GM10248 (cell line): Measurements from ENCODE around the gene PTPRR.

Experiments
- CTCF ChIA-PET: fragments of 300-600 bp; sonication (Branson Sonifier 250); formaldehyde crosslinking; extraction: SDS; loops from one replicate; lab custom pipeline; 2021; ENCODE audit warnings: antibody characterized with exemption; lab: Yijun Ruan, JAX
- POLR2A ChIA-PET: fragments of 350-650 bp; sonication (Branson Sonifier 250); formaldehyde crosslinking; extraction: SDS; loops from one replicate; lab custom pipeline; 2020; ENCODE audit warnings: antibody characterized with exemption; lab: Yijun Ruan, JAX
- DNase-seq: peaks from one replicate; pipeline ENCODE4 v3.0.0; 2012; ENCODE audit errors: extremely low spot score
- CTCF ChIP-seq: IDR thresholded peaks from 2 replicates; pipeline ENCODE4 v1.5.1; 2012; ENCODE audit warnings: mild to moderate bottlenecking, low read depth; ENCODE audit errors: extremely low read depth, missing control alignments, control extremely low read depth

Gene PTPRR

GRCh38 chr12:70749931-70750330 lies 170.6 kb downstream of the PTPRR start:
- POLR2A ChIA-PET, result no interaction called here
- DNase-seq, result no peak
- CTCF ChIA-PET, result interaction anchor here (1.3 kb wide), 1 partner anchor 865 kb away, joined by 3 read pairs; no protein-coding TSS in a partner anchor
- TF ChIP-seq CTCF, result no peak

- CTCF ChIA-PET, result interaction anchor here (0.8 to 2.2 kb wide), 4 partner anchors 14 to 20 kb away, joined by 3 to 8 read pairs (median 3); no protein-coding TSS in a partner anchor
- DNase-seq, result no peak
- TF ChIP-seq CTCF, result no peak
- POLR2A ChIA-PET, result no interaction called here
Measured at GRCh38 chr12:70748809-70749208, 171.7 kb downstream of the PTPRR start.

- ChIA-PET CTCF (interaction anchor here (0.9 to 2.2 kb wide), 7 partner anchors 8 to 868 kb away, joined by 3 to 9 read pairs (median 3); no protein-coding TSS in a partner anchor), POLR2A (no interaction called here)
- TF ChIP-seq CTCF, result no peak
- DNase-seq, result no peak
Measured at GRCh38 chr12:70747445-70748260, 172.9 kb downstream of the PTPRR start.

GRCh38 chr12:70745048-70745447 lies 175.5 kb downstream of the PTPRR start:
- TF ChIP-seq CTCF, result no peak
- CTCF ChIA-PET, result interaction anchor here (1.2 to 1.6 kb wide), 3 partner anchors 13 to 865 kb away, joined by 3 to 4 read pairs (median 4); no protein-coding TSS in a partner anchor
- POLR2A ChIA-PET, result no interaction called here
- no peak for DNase-seq

- POLR2A ChIA-PET, result no interaction called here
- CTCF ChIA-PET, result no interaction called here
- no peak for DNase-seq
- TF ChIP-seq CTCF, result no peak
Measured at GRCh38 chr12:70744178-70744577, 176.4 kb downstream of the PTPRR start.

GRCh38 chr12:70741256-70741655 lies 179.3 kb downstream of the PTPRR start:
- CTCF ChIA-PET, result interaction anchor here (1.1 kb wide), 2 partner anchors 11 to 14 kb away, joined by 3 read pairs; no protein-coding TSS in a partner anchor

More at GRCh38 chr12:70741256-70741655, 179.3 kb downstream of the PTPRR start:
- POLR2A ChIA-PET, result no interaction called here
- no peak for TF ChIP-seq CTCF
- DNase-seq, result no peak
